HG02943 (cell line): Measurements from ENCODE around the gene SDC1.
"Not testable (repeated sequence)": the region's sequence is repeated elsewhere in the genome, so short reads cannot be mapped to it uniquely, and the experiment has no call there.

Experiments
- ATAC-seq: cut with Tn5 transposase; IDR thresholded peaks from one replicate; pipeline ENCODE4 v1.9.1; 2021; ENCODE audit warnings: mild to moderate bottlenecking, low read depth, moderate library complexity; ENCODE audit not compliant: unreplicated experiment

SDC1 gene

DNA sequence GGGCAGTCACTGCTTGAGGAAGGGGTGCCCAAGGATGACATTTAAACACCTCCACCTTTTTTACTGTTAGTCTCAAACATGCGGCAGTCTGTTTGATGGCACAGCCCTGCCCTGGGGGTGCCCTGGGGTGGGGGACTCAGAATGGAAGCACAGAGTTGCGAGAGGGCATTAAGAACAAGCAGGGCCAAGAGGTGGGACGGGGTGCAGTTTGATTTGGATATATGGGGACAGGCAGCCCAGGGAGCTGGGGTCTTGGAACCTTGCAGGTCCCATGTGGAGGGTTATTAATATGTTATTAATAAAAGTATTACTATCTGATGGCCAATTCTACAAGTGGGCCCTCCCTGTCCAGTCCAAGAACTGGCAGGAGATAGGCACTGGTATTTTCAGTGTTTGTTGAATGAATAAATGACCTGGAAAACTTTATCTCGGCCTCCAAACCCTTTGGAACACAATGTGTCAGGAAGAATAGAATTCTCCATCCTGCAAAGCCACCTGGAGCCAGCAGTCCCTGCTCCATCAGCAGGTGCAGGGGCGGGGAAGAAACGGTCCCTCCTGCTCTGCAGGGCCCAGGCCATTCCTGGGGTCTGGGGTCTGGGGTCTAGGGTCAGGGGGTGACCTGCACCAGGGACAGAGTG, 25.2 kb downstream of the SDC1 start:
- no peak for ATAC-seq

DNA sequence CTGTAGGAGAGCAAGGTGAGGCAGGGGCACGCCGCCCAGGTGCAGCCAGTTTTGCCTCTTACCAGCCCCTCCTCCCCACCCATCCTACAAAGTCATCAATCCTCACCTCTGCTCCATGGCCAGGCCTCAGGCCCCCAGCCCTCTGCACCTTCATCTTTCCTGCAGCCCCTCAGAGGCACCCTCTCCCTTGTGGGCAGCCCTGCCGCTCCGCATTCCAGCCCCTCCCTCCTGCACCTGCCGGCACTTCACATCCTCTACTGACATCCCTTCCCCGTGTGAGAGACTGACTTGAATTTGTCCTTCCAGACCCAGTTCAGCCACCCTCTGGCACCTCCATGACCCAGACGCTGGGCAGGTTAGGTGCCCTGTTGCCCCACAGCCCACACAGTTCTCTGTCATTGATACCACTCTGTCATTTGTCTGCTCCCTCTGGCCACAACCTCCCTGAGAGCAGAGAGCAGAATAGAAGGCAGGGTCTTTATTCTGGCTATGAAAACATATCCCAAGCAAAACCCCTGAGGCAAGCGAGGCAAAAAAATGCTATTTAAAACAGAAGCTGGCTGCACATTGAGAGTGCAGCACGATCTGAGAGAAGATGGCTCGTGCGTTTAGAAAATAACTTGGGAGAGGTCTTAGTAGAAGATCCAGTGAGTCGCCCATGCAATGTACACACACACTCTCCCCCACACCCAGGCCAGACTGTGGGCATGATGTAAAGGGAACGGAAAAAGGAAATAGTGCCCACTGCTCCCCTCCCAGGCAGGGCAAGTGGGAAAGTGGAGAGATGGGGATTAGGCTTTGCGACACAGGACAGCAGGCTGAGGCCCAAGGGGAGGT, 25.9 kb downstream of the SDC1 start:
- ATAC-seq: no peak

DNA sequence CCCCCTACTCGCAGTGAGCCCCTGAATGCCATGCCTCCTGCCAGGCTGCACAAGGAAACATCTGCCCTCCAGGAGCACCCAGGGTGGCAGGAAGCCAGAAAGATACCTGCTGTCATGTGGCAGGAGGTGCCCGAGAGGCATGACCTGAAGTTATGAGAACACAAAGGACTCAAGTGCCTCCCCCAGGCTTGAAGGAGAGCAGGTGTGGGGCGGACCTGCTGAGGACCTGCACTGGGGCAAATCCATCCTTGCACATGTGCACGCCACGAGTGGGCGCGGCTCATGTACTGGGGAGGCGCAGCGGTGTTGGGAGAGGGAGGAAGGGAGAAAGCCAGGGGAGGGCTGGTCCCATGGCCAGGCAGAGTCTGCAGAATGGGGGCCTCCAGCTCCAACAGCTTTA, 26.9 kb downstream of the SDC1 start:
- ATAC-seq: no peak

DNA sequence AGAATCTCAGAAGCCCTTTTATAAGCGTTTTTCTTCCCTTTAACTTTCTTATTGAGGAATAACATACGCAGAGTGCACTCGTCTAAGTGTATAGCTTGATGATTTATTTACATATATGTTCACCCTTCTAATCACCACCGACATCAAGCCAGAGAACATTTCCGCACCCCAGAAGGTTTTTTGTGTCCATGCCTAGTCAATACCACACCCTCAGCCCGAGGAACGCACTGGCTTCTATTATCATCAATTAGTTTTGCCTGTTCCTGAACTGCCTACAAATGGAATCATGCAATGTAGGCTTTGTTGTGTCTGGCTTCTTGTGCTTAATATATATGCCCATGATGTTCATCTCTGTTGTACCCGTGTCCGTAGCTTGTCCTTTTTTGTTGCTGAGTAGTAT, 27.7 kb downstream of the SDC1 start:
- ATAC-seq: no peak

DNA sequence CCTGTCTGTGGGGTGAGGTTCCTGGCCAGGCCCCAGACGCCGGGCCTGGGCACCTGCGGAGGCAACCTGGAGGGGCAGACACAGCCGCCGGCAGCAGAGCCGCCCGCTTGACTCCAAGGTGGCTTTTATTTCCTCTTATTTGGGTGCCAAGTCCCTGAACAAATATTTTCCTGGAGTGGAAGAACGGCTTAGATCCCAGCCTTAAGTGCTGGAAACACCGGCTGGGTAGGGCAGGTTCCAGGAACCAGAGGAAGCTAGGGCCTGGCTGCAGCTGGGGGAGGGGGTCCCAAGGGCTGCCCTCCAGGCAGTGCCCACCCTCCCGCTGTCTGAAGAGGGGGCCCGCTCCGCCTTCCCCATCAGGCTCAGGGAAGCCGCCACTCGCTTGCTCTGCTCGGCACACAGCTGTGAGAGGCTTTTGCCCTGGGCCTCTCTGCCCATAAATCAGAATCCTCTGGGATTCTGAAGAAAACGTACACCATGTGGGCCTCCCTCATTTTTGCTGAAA, 28.2 kb downstream of the SDC1 start:
- ATAC-seq: no peak

DNA sequence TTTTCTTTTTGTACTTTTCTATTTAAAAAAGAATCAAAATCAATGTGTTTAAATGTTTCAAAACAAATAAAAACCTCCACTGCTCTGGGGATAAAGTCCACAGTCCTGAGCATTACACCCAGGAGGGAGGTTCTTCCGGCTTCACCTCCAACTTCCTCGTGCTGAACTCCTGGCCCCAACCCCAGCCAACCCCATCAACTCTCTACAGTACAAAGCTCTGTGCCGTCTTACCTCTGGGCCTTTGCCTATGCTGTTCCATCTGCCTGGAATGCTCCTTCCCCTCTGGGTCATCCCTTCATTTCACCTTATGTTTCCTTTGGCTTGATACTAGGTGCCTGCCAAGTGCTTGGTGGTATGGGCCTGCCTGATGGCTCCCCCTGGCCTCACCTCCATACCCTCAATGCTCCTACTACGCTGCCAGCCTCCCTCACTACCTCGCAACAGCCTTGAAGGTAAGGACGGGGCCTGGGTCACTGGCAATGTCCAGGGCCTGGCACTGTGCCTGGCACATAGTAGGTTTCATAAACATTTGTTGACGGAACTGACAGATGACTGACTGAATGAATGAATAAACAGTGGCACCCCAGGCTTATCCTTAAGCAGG, 28.8 kb downstream of the SDC1 start:
- no peak for ATAC-seq

DNA sequence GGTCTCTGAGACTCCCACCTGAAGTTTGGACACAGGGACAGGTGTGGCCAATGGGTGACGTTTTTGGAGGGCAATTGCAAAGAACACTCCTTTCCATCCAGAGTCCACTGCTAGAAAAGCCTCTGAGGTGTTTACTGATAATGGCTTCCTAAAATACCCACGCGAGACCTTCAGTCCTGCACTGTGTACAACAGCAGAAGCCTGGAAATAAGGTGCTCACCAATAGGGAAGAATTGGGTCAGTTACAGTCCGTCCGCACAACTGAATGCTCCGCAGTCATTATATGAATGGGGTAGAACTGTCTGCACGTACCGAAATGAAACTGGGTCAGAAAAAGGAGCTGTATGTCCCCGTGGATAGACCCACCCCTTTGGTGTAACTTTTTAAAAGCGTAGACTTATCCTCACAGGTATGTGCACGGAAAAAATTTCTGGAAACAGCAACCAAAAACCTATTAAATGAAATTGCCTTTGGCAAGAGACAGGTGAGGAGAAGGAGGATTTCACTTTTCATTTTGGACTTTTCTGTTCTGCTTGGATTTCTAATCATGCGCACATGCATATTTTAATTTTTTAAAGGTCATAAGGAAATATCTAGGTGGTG, 29.4 kb downstream of the SDC1 start:
- ATAC-seq: no peak

DNA sequence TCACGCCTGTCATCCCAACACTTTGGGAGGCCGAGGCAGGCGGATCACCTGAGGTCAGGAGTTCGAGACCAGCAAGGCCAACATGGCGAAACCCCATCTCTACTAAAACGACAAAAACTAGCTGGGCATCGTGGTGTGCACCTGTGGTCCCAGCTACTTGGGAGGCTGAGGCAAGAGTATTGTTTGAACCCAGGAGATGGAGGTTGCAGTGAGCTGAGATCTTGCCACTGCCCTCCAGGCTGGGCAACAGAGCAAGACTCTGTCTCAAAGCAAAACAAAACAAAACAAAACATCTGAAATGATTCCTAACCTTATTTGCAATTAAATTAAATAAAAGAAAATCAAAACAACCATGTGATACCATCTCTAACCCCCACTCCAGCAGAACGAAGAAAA, 29.9 kb downstream of the SDC1 start:
- not testable (repeated sequence) for ATAC-seq

DNA sequence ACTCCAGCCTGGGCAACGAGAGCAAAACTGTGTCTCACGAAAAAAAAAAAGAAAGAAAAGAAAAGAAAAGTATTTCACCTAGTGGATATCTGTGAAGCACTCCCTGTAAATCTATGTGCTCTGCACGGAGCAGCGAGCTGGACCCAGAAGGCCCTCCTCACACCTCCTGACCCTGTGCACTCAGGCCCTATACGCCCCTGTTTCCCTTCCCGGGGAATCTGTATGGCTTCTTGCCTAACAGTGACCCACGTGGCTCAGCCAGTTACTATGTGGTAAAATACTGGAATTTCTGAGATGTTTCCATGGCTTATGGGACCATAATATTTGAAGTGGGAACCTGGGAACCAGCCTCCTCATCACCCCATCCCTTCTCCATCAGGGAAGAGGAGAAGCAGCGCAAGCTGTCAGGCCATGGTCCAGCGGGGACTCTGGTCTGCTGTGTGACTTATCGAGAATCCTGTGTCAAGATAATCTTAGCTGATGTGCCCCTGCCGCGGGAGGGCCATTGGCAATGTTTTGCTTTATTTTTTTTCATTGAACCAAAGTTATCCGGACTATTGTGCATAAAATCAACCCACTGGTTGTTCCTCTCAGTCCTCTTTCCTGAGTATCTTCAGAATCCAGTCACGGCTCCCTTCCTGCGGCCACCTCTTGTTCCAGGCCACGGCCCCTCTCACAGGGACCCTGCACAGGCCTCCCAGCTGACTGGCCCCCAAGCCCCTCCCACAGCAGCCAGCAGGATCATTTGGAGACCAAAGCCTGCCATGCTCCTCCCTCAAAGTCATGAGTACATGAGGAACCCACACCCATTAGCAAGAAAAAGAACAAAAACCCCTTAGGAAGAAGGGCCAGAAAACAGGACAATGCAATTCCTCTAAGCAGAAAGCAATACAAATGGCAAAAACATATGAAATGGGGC, 30.6 kb downstream of the SDC1 start:
- no peak for ATAC-seq

DNA sequence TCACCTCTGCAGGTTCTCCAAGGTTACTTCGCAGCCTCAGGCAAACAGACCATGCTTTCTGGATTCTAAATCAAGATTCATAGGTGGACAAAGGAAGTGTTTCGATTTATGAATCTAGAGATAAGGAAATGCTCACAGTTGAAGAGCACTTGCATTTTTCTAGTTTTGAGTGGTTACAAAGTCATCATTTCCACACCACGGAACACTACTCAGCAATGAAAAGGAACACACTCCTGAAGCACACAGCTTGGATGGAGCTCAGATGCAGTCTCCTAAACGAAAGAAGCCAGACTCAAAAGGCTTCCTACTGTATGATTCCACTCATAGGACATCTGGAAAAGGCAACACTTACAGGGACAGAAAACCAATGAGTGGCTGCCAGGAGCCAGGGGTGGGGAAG, 31.7 kb downstream of the SDC1 start:
- ATAC-seq: no peak

DNA sequence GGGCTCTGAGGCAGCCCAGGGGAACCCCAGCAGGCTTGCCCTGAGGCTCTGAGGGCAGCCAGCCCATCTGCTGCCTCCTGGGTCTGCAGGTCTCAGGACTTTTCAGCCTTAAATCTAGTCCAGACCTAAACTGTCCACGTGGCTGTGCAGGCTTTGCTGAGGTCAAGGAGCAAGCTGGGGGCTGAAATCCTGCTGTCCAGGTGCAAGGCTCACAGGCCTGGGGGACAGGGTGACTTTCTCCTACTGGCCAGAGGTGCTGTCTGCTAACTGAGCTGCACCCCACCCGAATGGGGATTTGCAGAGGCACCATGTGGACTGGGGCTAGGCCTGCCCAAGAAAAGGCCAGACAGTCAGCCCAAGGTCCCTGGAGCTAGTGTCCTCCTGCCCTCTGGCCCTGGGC, 32.1 kb downstream of the SDC1 start:
- no peak for ATAC-seq

DNA sequence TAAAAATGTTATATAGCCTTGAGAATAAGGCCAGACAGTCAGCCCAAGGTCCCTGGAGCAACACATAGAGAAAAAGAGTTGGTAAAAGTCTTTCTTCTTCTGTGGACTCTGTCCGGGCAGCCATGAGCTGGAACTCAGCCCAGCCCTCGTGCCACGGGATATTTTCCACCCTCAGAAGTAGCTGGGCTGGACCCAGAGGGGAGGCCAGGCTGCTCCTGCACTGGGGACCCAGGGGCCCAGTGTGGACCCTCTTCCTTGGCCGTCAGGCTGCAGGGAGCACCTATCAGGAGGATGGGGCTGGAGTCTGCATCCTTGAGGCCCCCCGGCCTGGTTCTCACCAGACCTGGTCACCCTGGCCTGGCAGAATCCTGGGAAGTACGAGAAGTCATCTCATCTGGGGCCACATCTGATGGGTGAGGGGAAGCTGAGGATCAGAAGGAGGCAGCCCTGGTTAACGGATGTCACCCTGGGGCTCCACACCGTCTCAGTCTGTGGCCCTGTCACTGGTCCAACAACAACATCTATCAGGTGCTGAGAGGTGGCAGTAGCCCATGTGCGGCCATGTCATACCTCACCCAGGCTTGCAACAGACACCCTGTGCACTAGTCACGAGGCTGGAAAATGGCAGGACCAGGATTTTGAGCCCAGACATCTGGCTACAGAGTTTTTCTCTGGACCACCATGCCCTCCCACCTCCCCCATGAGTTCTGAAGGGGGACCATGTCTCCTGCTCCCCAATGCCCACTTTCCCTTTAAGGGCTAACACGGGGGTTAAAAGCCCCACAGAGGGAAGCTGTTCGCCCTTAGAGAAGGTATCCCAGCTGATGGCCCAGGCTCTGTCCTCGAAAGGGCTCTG, 33.0 kb downstream of the SDC1 start:
- no peak for ATAC-seq

DNA sequence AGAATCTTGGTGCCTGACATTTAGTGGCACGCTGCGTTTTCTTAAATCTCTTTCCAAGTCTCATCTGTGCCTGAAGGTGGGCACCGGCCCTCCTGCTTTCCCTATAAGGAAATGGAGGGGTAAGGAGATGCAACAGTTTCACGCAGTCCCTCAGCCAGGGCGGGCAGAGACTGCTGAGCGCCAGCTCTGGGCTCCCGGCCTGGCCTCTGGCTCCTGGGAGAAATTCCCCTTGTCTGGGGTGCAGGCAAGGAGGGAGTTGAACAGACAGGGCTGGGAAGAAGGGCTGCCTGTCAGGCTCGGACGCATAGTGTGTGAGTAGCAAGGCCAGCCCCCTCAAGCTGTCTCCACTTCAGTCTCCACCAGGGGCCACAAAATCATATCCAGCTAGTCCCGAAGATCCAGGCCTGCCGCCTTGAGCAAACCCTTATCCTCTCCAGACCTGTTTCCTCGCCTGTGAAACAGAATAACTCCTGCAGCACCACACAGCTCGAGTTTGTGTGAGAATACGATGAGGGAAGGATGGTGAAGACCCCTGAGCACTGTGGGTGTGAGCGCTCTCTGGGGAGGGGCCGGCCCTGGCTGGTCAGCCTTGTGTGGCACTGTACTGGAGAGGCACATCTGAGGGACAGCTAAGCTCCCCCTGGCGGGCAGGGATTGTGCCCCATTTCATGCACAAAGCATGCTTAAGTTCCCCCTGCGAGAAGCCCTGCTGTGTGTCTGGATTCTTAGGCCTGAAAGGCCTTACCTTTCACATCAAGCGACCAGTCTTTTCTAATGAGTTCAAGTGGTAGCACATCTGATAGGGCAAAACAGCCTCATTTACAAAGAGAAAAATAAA, 33.8 kb downstream of the SDC1 start:
- no peak for ATAC-seq

DNA sequence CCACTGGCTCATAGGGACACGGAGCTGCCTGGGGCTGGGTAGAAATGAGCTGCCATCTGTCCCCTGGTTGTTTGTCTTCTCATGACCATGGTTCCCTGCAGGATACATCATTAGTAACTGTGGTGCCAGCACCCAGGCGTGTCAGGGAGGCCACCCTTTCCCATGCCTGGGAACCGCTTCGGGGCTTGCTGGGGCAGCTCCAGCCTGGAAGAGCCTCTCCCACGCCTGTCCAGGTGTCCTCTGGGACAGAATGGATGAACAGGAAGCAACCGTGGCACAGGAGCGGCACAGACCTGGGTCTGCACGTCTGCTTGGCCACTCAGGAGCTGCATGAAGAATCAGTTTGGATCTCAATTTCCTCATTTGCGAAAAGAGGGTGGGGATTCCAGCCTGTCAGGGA, 34.8 kb downstream of the SDC1 start:
- no peak for ATAC-seq

DNA sequence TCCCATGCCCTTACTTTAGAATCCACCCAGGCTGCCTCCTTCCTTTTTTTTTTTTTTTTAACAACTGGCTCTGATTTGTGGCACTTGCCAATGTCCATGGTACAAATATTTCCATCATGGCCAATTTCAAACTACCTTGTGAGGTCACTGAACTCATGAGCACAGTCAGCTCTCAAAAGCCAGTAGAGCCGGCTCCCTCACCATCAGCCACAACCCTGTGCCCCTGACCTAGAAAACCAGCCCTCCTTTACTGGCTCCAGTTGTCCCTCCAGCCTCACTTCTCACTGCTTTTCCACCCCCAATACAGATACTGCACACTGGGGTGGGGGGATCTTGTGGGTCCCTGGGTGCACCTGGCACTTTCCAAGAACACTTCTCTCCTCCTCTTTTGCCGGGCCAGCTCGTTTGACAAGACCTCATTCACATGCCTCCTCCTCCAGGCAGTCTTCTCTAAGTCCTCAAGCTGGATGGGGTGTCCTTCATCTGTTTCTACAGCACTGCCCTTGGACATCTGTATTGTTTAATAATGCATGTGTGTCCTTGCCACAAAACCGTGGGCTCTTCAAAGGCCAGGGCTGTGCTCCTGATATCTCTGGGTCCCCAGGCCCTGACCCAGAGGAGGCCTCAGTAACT, 35.5 kb downstream of the SDC1 start:
- ATAC-seq: no peak

DNA sequence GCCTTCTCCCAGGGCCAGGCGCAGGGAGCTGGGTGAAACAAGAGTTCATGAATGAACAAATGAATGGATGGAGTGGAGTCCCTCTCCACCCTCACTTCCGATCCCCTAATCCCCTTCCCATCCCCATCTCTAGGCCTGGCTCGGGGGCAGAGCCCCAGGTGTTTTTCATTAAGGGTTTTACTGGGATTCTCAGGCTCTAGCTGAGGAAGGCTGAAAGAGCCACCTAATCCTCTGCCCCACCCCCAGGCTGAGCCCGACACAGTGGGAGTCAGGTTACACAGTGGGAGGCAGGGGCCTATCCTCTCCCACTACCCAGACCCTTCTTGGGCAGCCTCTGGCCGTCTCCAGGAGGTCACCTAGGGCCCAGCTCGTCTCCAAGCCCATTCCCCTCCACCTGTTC, 36.1 kb downstream of the SDC1 start:
- ATAC-seq: no peak

DNA sequence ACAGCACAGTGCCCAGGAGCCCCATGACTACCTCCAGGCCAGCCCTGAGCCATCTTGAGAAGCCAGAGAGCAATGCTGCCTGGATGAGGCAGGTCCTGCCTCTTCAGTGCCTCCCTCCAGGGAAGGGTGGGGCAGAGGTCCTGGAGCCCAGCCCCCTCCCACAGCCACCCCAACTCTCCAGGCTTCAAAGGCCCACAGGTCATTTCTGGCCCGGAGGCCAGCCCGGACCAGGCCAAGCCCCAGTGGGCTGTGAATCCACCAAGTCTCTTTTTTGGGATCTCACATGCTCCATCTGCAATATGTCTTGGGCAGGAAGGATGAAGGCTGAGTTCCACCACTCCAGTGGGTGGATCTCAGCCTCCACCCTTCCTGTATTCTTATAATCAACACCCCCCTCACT, 36.7 kb downstream of the SDC1 start:
- ATAC-seq: no peak

DNA sequence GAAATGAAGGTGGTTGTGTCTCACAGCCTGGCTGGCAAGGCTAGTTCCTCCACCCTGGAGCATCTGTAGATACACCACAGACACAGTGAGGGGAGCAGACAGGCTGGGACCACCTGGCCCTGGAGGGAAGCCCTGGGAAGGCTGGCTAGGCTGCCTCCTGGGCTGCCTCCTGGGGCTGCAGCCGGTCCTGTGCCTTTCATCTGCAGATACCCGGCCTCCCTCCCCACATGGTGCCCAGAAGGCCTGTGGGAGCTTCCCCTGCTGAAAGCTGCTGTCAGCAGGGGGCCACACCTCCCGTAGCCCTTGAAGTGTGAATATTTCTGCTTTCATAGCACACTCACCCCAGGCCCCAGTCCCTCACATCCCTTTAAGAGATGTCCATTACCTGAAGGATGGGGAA, 37.6 kb downstream of the SDC1 start:
- ATAC-seq: no peak
